Measurements from ENCODE around the gene CYFIP2.
A peak's percentile ranks its signal among the peaks of the same experiment; 100 is the strongest.

DNA sequence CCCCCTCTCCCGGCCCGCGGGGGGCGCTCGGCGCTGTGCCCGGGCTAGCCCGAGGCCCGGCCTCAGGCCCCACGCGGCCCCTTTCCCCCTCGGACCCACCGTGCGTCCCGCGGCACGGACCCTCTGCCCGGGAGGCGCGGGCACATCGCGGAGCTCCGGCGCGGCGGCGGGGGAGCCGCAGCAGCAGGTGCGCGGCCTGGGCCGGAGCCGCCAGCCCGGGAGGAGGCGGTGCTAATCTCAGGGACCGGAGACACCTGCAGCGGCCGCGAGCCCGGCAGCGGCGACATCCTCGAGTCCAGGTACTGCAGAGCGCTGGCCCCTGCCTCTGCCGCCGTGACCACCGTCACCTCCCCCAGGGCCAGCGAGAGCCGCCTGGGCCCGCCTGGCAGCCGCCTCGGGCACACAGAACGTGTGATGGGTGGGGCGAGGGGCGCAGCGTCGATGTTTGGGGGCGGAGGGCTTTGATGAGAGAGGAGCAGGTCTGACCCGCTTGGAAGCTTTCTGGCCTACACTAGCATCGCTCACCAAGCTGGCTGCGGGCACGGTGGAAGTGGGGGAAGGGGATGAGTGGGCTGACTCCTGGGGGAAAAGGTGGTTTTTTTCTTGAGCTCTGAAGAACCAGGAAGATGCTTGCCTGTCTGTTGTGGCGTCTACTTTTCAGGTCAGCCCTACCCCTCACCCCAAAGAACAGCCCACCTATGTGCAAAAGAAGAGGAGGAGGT, 524 bp downstream of the CYFIP2 start:
- TF ChIP-seq POLR2A (IDR thresholded peaks at IDR 0.05; ENCODE audit: low read depth, low read length) (peak; percentile 1; the same call in 1 of the 2 replicates), POLR2AphosphoS5 (IDR thresholded peaks at IDR 0.05; ENCODE audit: low read depth, low read length) (no peak), TAF1 (IDR thresholded peaks at IDR 0.05; ENCODE audit: borderline replicate concordance, low read depth, low read length) (0 out of 2 replicates have a peak, but pooled peaks have one; percentile 29)
